Astrocyte of the spinal cord (primary cell): Measurements from ENCODE around the gene CSF1R.

Experiments used
- DNase-seq: peaks from one replicate; pipeline ENCODE4 v3.0.0; 2011; ENCODE audit warnings: low read depth, low spot score
- H3K4me3 ChIP-seq: 2 replicates; pipeline ENCODE4 v1.5.1; 2011; ENCODE audit warnings: low read depth, mild to moderate bottlenecking, low read length, moderate library complexity
- in situ Hi-C: cut with HindIII; loops from 2 replicates; pipeline ENCODE4 v1.10.0; 2017; ENCODE audit warnings: low sequenced_read_pairs
- TF ChIP-seq, protein P1 (sequence below): IDR thresholded peaks from 2 replicates; pipeline ENCODE4 v1.5.1; 2012; ENCODE audit warnings: low read depth, mild to moderate bottlenecking, low read length, inconsistent platforms

The CSF1R gene

DNA sequence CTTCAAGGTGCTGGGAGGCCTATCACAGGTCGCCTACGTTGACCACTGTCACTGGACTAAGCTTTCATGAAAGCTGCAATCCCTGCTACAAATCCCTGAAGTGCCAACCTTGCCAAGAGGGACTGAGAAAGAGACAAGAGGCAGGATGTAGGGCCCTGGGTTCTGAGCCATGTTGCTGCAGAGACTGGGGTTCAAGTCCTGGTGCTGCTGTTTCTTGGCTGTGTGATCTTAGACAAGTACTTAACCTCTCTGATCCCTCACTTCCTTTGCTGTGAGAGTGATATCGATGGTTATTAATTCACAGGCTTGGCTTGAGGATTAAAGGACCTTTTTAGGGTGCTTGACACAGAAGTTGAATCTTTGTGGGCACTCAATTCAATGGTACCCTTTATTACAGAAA, 15.5 kb downstream of the CSF1R start:
- in situ Hi-C loops = no loop called here
- TF ChIP-seq, protein P1, sequence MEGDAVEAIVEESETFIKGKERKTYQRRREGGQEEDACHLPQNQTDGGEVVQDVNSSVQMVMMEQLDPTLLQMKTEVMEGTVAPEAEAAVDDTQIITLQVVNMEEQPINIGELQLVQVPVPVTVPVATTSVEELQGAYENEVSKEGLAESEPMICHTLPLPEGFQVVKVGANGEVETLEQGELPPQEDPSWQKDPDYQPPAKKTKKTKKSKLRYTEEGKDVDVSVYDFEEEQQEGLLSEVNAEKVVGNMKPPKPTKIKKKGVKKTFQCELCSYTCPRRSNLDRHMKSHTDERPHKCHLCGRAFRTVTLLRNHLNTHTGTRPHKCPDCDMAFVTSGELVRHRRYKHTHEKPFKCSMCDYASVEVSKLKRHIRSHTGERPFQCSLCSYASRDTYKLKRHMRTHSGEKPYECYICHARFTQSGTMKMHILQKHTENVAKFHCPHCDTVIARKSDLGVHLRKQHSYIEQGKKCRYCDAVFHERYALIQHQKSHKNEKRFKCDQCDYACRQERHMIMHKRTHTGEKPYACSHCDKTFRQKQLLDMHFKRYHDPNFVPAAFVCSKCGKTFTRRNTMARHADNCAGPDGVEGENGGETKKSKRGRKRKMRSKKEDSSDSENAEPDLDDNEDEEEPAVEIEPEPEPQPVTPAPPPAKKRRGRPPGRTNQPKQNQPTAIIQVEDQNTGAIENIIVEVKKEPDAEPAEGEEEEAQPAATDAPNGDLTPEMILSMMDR = no peak
- H3K4me3 ChIP-seq = no peak overlapping the region
- no peak for DNase-seq

GRCh38 chr5:150069672-150070627, 16.4 kb downstream of the CSF1R start:
- DNase-seq = no peak
- in situ Hi-C loops = no loop called here
- H3K4me3 ChIP-seq = no peak overlapping the region
- TF ChIP-seq, protein P1 = no peak

GRCh38 chr5:150068961-150069645, 17.3 kb downstream of the CSF1R start:
- no peak for DNase-seq
- TF ChIP-seq, protein P1 = no peak
- no peak overlapping the region for H3K4me3 ChIP-seq
- in situ Hi-C loops = no loop called here

DNA sequence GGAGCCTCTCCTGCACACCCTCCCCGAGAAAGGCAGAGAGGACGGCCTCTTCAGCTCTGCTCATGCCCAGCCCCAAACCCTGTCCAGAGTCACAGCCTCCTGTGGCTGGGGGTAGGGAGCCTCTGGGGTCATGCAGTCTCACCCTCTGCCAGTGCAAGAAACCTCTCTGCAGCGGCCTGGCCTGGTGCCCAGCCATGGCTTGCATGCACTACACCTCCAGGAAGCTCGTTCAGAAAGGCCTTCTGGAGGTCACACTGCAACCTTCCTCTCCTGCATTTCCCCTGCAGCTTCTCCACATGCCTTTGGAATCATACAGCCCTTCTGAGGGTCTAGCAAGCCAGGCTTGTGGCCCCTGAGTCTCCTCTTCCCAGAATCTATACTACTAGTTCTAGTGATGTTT, 17.9 kb downstream of the CSF1R start:
- in situ Hi-C loops = no loop called here
- TF ChIP-seq, protein P1 = no peak
- no peak for DNase-seq
- H3K4me3 ChIP-seq = no peak overlapping the region

DNA sequence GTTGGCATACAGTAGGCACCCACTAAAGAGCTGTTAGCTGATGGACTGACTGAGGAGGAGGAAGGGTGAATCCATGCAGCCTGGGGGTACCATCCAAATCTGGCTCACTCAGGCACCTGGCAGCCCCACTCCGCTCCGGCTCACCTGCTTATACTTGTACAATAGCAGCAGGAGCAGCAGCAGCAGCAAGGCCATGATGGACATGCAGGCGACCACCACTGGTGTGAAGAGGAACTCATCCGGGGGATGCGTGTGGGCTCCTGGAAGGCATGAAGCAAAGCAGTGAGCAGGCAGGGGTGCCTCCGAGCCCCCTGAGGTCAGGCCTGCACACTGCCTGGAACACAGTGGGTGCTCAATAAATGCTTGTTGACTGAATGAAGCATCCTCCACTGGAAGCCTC, 18.3 kb downstream of the CSF1R start:
- in situ Hi-C loops = no loop called here
- TF ChIP-seq, protein P1 = no peak
- DNase-seq = no peak
- H3K4me3 ChIP-seq = no peak overlapping the region

DNA sequence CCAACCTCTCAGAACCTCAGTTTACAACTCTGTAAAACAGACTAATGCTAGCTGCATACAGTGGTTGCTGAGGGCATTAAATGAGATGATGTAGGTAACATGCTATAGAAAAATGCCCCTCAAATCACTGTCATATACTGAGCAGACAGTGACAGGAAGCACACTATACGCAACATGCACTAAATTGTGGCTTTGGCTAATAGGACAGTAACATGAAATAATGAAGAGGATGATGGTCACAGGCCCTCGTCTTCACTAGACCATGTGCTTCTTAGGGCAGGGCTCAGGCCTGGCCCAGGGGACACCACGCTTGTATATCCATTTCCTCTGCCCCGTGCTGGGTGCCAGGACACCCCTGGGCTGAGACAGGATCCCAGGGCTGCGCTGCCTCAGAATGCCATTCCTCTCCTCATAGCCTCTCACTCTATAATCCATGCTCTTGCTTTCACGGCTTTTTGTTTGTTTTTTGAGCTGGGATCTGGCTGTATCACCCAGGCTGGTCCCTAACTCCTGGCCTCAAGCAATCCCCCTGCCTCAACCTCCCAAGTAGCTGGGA, 18.9 kb downstream of the CSF1R start:
- no peak overlapping the region for H3K4me3 ChIP-seq
- TF ChIP-seq, protein P1 = no peak
- in situ Hi-C loops = no loop called here
- DNase-seq = no peak
